Mesodermal cell (in vitro differentiated cells): ENCODE data around the gene MAN2A2.
"Not testable (repeated sequence)": the region's sequence is repeated elsewhere in the genome, so short reads cannot be mapped to it uniquely, and the experiment has no call there.

Source experiments
- H3K27ac ChIP-seq: 2 replicates; pipeline ENCODE4 v1.7.0; 2013; ENCODE audit warnings: mild to moderate bottlenecking, low read depth, low read length, moderate library complexity; ENCODE audit not compliant: severe bottlenecking
- H3K36me3 ChIP-seq: 2 replicates; pipeline ENCODE4 v1.7.1; 2013; ENCODE audit warnings: mild to moderate bottlenecking, low read length, moderate library complexity; ENCODE audit not compliant: control insufficient read depth, insufficient read depth
- H3K4me1 ChIP-seq: one replicate; pipeline ENCODE4 v1.7.1; 2013; ENCODE audit warnings: mild to moderate bottlenecking, low read length; ENCODE audit not compliant: insufficient read depth, control insufficient read depth, poor library complexity, severe bottlenecking
- H3K4me3 ChIP-seq: 2 replicates; pipeline ENCODE4 v1.7.0; 2013; ENCODE audit warnings: low read length, control low read depth, mild to moderate bottlenecking; ENCODE audit not compliant: insufficient read depth, poor library complexity, severe bottlenecking; ENCODE audit errors: extremely low read depth
- H3K9me3 ChIP-seq: 2 replicates; pipeline ENCODE4 v1.7.1; 2013; ENCODE audit warnings: mild to moderate bottlenecking, low read length, moderate library complexity; ENCODE audit not compliant: control insufficient read depth
- WGBS, 2 experiments: methylation state at CpG; one replicate each; pipeline ENCODE4 v1.1.5; 2013; ENCODE audit warnings: missing lambda C conversion rate in 2 of 2; ENCODE audit not compliant: insufficient coverage in 2 of 2; 5-methylcytosine and 5-hydroxymethylcytosine counted together

Gene MAN2A2

DNA sequence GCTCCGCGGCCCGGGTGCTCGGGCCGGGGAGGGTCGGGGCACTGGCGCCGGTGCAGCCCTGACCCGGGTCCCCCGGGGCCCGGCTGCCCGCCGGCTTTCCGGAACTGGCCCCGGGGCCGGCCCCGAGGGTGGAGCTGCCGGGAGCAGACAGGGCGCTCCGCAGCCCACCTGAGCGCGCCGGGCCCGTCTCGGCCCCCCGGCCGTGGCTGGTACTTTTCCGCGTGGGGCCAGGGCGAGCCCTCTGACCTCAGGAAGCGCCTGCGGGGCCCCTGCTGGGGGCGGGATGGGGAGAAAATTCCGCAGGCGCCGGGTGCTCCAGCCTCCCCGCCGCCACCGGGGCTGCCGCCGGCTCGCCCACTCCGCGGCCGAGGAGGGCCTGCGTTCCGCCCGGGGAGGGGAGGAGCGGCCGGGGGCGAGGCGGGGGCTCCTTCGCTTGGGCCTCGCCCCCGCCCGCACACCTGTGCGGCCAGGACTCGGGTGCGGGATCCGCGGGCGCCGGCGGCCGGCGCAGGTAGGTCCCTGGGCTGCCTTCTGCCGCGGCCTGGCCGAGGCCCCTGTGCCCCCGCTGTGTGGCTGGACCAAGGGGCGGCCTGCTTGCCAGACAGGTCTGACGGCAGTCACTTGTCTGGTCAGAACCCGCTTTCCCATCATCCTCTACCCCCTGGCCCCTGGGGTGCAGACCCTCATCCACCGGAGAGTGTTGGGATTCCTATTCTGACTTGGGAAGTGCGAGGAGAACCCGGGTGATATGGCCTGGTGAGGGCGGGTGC is 31.2 kb upstream of the MAN2A2 start:
- WGBS, 2 experiments, result 0 to 1% methylated on average over 44 to 49 of the region's 77 CpGs
- peak overlapping the region; percentile 68 for H3K4me3 ChIP-seq
- H3K27ac ChIP-seq, result peak overlapping the region; percentile 86
- H3K36me3 ChIP-seq, result peaks cover 21% of the 10 kb centered on the region
- H3K4me1 ChIP-seq, result peaks cover 47% of the 10 kb centered on the region
- H3K9me3 ChIP-seq, result no peaks in the 10 kb centered on the region

DNA sequence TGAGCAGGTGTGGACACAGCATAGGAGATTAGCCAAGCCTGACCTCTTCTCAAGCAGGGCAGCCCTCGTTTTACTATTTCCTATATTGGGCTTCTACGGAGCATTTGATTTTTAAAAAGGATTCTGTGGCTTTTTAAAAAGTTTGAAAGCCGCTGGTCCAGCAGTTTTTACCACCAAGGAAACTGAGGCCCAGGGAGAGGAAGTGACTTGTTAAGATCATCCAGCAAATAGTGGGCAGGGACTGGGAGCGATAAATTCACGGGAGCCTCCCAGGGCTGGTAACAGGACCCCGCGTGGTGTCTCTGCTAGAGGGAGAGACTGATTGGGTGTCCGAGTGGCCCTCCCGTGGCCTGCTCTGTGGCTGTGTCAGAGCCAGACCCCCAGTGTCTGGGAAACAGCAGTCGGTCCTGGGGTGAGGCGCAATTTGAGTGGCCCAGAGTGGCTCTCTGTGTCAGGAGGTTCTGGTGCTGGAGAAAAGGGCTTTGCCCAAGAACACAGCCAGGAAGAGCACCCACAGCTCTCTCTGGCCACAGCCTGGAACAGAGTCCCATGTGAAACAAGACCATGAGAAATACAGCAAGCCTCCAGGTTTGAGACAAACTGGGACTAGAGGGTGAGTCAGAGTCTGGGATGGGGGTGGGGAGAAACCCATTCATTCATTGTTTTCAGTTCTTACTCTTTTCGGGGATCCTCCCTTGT is 30.5 kb upstream of the MAN2A2 start:
- H3K4me1 ChIP-seq, result peaks cover 44% of the 10 kb centered on the region
- peak overlapping the region; percentile 86 for H3K27ac ChIP-seq
- WGBS, 2 experiments, result 41 to 56% methylated on average over 7 to 8 of the region's 12 CpGs
- H3K4me3 ChIP-seq, result peak overlapping the region; percentile 68
- H3K36me3 ChIP-seq, result peaks cover 28% of the 10 kb centered on the region
- no peaks in the 10 kb centered on the region for H3K9me3 ChIP-seq

DNA sequence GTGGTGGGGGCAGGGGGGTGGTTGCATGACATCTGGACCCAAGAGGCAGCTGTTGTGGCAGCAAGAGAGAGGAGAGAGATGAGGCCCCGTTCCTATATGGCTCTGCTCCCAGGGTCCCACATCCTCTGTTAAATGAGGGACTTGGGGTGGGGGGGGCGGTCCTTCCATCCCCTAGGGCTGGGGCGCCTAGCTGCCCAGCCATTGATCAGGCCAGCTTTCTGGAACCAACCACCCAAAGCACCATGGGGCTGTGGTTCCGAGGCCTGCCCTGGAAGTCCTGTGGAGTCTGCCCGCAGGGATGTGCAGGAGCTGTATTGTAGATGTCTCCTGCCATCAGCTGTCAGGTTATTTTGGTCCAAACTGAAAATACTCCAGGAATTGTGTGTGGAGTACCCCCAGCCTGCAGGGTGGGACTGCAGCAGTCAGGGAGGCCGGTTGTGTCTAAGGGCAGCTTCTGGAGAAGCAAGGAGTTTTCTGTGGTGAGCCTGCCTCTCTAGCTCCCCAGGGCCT is 29.6 kb upstream of the MAN2A2 start:
- Histone ChIP-seq H3K4me3 (peak overlapping the region; percentile 68), H3K9me3 (no peaks in the 10 kb centered on the region), H3K36me3 (peaks cover 37% of the 10 kb centered on the region), H3K27ac (peak overlapping the region; percentile 86), H3K4me1 (peaks cover 35% of the 10 kb centered on the region)
- 71 to 74% methylated on average over 3 to 4 of the region's 6 CpGs for WGBS, 2 experiments

DNA sequence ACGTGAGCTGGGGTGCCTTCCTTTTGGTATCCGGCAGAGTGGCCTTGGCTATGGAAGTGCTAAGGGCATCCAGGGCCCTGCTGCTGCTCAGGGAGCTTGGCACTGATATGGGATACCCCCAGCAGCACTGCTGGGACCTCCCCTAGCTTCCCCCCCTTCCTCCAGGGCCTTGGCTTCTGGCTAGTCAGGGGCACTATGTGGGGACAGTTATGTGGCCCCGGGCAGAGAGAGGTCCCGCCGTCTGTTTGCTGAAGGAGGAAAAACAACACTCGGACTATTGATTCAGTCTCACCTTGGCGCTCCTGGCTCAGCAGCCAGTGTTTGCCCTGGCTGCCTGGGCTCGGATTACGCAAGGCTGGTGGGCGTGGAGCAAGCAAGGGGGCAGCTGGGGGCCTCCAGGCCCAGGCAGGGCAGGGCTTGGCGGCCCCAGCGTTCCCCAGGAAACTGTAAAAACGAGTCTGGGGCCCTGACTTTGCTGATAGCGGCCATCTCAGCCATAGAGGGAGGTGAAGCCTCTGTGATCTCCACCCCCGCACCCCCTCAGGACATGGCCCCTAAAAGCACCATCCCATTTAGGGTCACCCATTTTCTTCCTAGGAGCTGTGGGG is 29.0 kb upstream of the MAN2A2 start:
- peaks cover 42% of the 10 kb centered on the region for H3K36me3 ChIP-seq
- 45 to 56% methylated on average over 15 of the region's 15 CpGs for WGBS, 2 experiments
- H3K4me1 ChIP-seq, result peaks cover 29% of the 10 kb centered on the region
- H3K27ac ChIP-seq, result peak overlapping the region; percentile 20
- peak overlapping the region; percentile 68 for H3K4me3 ChIP-seq
- H3K9me3 ChIP-seq, result no peaks in the 10 kb centered on the region

DNA sequence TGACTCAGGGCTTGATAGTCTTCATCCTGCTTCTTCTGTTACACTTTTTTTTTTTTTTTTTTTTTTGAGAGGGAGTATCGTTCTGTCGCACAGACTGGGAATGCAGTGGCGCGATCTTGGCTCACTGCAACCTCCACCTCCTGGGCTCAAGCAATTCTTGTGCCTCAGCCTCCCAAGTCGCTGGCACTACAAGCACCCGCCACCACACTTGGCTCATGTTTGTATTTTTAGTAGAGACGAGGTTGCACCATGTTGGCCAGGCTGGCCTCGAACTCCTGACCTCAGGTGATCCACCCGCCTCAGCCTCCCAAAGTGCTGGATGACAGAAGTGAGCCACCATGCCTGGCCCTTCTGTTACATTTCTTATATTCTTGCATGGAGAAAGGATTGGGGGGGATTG is 28.1 kb upstream of the MAN2A2 start:
- 92 to 100% methylated on average over 5 of the region's 9 CpGs for WGBS, 2 experiments
- Histone ChIP-seq H3K36me3 (peaks cover 51% of the 10 kb centered on the region), H3K4me1 (peaks cover 23% of the 10 kb centered on the region)
- not testable (repeated sequence) for H3K27ac ChIP-seq, H3K9me3 ChIP-seq, H3K4me3 ChIP-seq

DNA sequence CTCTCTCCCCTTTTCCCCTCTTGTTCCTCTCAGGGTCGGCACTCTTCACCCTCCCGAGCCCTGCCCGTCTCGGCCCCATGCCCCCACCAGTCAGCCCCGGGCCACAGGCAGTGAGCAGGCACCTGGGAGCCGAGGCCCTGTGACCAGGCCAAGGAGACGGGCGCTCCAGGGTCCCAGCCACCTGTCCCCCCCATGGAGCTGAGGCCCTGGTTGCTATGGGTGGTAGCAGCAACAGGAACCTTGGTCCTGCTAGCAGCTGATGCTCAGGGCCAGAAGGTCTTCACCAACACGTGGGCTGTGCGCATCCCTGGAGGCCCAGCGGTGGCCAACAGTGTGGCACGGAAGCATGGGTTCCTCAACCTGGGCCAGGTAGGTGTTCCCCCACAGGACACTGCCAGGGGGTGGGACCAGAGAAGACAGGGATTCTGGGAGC is 27.5 kb upstream of the MAN2A2 start:
- no peak overlapping the region for H3K27ac ChIP-seq
- WGBS, 2 experiments, result 97 to 98% methylated on average over 11 of the region's 12 CpGs
- no peaks in the 10 kb centered on the region for H3K9me3 ChIP-seq
- H3K4me3 ChIP-seq, result no peak overlapping the region
- peaks cover 57% of the 10 kb centered on the region for H3K36me3 ChIP-seq
- H3K4me1 ChIP-seq, result peaks cover 20% of the 10 kb centered on the region

DNA sequence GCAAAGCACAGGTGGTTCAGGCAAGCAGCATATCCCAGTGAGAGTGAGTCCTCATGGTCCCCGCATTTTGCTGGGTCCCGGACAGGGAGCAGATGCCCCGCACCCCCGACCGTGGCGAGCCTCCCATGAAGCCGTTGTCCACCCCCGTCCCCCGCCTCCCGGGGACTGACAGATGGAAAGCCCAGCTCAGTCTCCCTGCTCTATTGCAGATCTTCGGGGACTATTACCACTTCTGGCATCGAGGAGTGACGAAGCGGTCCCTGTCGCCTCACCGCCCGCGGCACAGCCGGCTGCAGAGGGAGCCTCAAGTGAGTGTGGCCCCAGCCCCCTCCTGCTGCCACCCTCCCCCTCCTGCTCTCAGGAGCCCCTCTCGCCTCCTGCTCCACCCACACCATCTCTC is 27.1 kb upstream of the MAN2A2 start:
- H3K4me1 ChIP-seq, result peaks cover 18% of the 10 kb centered on the region
- no peaks in the 10 kb centered on the region for H3K9me3 ChIP-seq
- no peak overlapping the region for H3K4me3 ChIP-seq
- 97 to 100% methylated on average over 19 of the region's 20 CpGs for WGBS, 2 experiments
- no peak overlapping the region for H3K27ac ChIP-seq
- H3K36me3 ChIP-seq, result peaks cover 62% of the 10 kb centered on the region

DNA sequence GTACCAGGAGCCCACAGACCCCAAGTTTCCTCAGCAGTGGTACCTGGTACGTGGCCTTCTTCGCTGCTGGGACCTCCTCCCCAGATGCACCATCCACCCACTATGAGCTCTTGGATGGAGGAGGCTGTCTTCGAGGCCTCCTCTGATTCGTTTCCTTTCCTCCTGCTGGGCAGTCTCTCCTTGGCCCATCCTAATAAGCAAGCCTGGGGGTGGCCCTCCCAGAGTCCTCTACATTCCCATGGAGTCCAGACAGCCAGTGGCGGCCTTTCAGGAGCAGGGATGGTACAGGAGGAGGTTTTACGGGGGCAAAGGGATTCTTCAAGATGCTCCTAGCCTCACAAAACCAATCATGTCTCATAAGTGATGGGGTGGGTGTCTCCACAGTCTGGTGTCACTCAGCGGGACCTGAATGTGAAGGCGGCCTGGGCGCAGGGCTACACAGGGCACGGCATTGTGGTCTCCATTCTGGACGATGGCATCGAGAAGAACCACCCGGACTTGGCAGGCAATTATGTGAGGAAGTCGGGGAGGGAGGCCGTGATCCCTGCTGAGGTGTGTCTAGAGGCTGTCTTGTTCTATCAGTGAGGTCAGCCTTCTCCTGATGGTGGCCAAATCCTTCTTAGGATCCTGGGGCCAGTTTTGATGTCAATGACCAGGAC is 26.5 kb upstream of the MAN2A2 start:
- peaks cover 68% of the 10 kb centered on the region for H3K36me3 ChIP-seq

DNA sequence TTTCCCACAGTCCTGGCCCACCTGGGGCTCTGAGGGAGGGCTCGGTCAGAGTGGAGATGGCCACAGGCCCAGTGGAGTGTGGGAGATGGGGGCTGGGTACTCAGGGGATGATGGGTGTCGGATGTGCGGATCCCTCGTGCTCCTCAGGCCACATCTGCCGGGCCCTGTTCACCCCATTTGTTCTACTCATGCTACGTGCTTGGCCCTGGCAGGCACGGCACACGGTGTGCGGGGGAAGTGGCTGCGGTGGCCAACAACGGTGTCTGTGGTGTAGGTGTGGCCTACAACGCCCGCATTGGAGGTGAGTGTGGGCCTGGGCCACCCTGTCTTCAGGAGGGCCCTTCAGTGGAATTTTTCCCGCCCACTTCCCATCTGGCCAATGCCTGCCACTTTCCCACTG is 25.8 kb upstream of the MAN2A2 start:
- no peak overlapping the region for H3K4me3 ChIP-seq
- peaks cover 73% of the 10 kb centered on the region for H3K36me3 ChIP-seq
- no peaks in the 10 kb centered on the region for H3K9me3 ChIP-seq
- WGBS, 2 experiments, result 86 to 97% methylated on average over 10 to 14 of the region's 14 CpGs
- peaks cover 18% of the 10 kb centered on the region for H3K4me1 ChIP-seq
- H3K27ac ChIP-seq, result no peak overlapping the region

More for the DNA sequence above, 26.5 kb upstream of the MAN2A2 start:
- 98 to 99% methylated on average over 9 to 11 of the region's 15 CpGs for WGBS, 2 experiments
- Histone ChIP-seq H3K9me3 (no peaks in the 10 kb centered on the region), H3K4me3 (no peak overlapping the region), H3K4me1 (peaks cover 18% of the 10 kb centered on the region), H3K27ac (no peak overlapping the region)

DNA sequence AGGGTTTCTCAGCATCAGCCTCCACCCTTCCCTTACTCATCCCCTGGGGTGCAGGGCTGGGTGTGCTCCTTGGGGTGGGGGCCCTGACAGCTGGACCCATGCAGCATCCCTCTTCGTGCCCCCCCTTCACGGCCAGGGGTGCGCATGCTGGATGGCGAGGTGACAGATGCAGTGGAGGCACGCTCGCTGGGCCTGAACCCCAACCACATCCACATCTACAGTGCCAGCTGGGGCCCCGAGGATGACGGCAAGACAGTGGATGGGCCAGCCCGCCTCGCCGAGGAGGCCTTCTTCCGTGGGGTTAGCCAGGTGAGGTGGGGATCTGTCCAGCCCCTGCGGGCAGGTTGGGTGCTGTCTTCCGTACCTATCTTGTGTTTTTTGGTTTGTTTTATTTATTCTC is 25.1 kb upstream of the MAN2A2 start:
- 100% methylated on average over 1 of the region's 14 CpGs; no CpG with 5 or more reads in 1 of the 2 experiments for WGBS, 2 experiments
- H3K9me3 ChIP-seq, result no peaks in the 10 kb centered on the region
- H3K4me3 ChIP-seq, result no peak overlapping the region
- H3K4me1 ChIP-seq, result peaks cover 15% of the 10 kb centered on the region
- H3K36me3 ChIP-seq, result peaks cover 73% of the 10 kb centered on the region
- no peak overlapping the region for H3K27ac ChIP-seq
